GM21526 (cell line): ENCODE results near the gene ANXA2.
"Not testable (repeated sequence)": the region's sequence is repeated elsewhere in the genome, so short reads cannot be mapped to it uniquely, and the experiment has no call there.

ENCODE experiments used
- ATAC-seq: cut with Tn5 transposase; IDR thresholded peaks from one replicate; pipeline ENCODE4 v1.9.1; 2021; ENCODE audit warnings: moderate library complexity; ENCODE audit not compliant: unreplicated experiment, low FRiP score

The ANXA2 gene

DNA sequence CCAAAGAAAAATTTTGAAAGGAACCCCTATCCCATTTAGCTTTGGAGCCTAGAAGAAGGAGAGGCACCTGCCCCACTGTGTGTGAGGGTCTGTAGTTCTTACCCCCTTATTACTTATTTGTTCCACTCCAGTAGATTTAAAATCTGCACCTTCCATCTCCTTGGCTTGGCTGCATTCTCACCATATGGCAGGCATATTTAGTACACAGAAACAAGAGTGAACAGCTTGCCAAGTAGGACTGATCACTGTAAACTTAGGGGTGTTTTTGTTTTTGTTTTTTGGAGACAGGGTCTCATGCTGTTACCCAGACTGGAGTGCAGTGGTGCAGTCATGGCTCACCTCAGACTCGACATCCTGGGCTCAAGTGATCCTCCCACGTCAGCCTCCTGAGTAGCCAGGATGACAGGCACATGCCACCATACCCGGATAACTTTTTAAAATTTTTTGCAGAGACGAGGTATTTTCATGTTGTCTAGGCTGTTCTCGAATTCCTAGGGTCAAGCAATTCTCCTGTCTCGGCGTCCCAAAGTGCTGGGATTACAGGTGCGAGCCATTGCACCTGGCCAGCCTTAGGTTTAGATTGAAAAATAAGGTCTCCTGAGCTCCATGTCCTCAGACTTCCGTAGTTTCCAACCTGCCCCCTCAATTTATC, 14.1 kb upstream of the ANXA2 start:
- no peak for ATAC-seq

DNA sequence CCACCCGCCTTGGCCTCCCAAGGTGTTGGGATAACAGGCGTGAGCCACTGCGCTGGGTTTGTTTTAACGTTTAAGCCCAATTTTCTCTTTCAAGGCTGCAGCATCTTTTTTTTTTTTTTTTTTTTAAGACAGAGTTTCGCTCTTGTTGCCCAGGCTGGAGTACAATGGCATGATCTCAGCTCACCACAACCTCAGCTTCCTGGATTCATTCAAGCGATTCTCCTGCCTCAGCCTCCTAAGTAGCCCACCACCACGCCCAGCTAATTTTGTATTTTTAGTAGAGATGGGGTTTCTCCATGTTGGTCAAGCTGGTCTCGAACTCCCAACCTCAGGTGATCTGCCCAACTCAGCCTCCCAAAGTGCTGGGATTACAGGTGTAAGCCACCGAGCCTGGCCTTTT, 12.6 kb upstream of the ANXA2 start:
- ATAC-seq: not testable (repeated sequence)

- no peak for ATAC-seq
These were observed 10.7 kb upstream of the ANXA2 start for GRCh38 chr15:60408463-60408981.

GRCh38 chr15:60407415-60407805, 9.6 kb upstream of the ANXA2 start:
- ATAC-seq: no peak

DNA sequence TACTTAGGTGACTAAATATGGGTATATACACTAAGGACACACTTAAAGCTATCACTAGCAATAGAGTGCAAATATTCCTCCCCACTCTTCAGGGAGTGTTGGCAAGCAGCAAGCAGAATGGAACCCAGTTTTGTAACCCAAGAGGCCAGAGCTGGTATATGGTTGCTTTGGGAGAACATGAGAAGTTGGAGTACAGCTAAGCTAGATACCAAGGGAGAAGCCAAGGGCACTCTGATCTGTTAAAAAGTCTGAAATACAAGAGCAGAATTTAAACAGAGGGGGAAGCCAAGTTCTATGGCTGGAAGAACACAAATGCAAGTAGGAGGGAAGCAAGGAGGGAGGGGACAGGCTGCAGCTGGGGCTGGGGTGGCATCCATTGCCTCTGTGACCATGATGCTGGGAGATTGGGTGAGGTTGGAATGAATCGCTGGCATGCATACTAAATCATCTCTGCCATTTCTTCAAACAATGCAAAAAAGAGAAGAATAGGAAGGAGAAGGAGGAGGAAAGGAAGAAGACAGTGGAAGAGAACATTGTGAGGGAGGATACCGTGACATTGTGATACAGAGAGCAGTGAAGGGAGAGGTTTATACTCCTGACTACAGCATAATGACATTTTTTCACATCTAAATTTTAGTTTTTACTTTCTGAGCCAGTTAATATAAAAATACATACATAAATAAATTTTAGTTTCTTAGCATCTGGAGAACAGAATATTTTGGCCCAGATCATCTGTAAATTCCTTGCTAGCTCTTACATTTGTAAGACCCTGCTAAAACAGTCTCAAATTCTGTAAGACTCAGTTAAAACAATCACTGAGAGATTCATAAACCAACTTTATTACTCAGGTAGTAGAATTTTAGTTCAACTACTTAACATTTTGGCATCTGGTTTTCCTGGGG, 9.0 kb upstream of the ANXA2 start:
- ATAC-seq: no peak

GRCh38 chr15:60405399-60405798, 7.6 kb upstream of the ANXA2 start:
- ATAC-seq: no peak

GRCh38 chr15:60404351-60404750, 6.6 kb upstream of the ANXA2 start:
- ATAC-seq: not testable (repeated sequence)

GRCh38 chr15:60400944-60401343, 3.2 kb upstream of the ANXA2 start:
- ATAC-seq: no peak

- ATAC-seq: no peak
These were observed 2.1 kb upstream of the ANXA2 start for GRCh38 chr15:60399931-60400330.

DNA sequence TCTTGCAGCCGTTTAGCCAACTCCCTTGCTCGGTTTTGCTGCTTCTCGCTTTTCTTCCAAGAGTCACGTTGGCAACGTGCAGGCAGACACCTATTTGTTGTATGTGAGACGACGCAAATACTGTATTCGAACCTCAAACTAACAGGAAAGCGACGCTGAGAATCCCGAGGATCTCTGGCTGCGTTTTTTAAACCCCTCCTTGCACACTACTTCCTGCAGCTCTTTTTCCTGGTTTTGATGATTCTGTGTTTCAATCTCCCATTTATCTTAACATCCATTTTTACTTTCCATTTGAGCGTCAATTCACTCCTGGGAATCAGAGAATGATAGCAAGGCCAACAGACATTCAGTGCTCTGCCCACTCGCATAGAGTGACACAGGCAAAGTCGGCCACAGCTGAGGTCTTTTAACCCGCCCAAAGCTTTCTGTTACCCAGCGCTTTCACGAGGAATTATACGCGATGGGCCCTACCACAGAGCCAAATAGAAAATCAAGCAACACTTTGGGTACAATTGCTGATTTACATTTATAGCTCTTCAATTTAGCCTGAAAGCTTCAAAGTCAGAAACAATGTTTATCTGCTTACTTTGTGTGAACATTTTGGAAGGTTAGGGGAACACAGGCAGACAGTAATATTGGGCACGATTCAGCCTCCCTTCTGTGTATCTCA, 1.6 kb upstream of the ANXA2 start:
- no peak for ATAC-seq

- ATAC-seq: peak; percentile 79
These were observed 621 bp downstream of the ANXA2 start for GRCh38 chr15:60396958-60397771.

DNA sequence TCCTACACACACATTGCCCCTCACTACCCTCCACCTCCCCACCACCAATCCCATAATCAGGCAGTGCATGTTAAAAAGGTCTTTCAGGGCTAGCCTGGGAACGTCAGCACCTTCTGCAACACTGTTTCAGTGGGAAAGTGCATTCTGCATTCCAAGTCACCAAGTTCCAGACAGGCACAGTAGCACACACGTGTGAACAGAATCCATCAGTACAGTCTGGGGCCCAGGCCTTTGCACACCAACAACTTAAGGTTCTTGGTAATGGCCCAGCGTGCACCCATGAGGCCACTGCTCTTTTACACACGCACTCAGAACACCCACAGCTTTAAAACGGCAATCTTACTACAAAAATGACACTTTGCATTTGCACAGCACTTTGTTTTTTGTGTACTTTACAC, 1.2 kb downstream of the ANXA2 start:
- ATAC-seq: no peak

DNA sequence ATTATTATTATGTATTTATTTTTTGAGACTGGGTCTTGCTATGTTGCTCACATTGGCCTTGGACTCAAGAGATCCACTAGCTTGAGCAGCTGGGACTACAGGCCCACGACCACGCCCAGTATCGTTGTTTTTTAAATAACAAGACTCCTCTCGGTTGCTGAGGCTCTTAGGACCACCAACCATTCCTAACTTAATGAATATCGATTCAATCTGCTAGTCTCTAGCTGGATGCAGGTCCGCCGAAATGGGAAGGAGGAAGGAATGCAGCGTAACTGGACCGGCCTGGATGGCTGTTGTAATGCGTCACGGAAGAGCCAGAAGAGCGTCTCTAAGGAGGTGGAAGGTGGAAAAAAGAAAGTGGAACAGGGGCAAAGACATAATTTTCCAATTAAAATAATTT, 1.7 kb downstream of the ANXA2 start:
- ATAC-seq: no peak

- no peak for ATAC-seq
These were observed 2.3 kb downstream of the ANXA2 start for GRCh38 chr15:60395276-60396011.

GRCh38 chr15:60394689-60395097, 3.1 kb downstream of the ANXA2 start:
- ATAC-seq: no peak

- no peak for ATAC-seq
These were observed 4.6 kb downstream of the ANXA2 start for GRCh38 chr15:60392986-60393790.

GRCh38 chr15:60392601-60392985, 5.2 kb downstream of the ANXA2 start:
- no peak for ATAC-seq

- ATAC-seq: no peak
These were observed 6.0 kb downstream of the ANXA2 start for GRCh38 chr15:60391722-60392315.
